G401 (cell line): Measurements from ENCODE around the gene NOG. TPM values are rescaled to one million over a fixed set of nuclear protein-coding genes. Genes with fewer than 3 reads are reported as not detected.
A peak's percentile ranks its signal among the peaks of the same experiment; 100 is the strongest.

Experiments used
- DNase-seq: peaks from one replicate; pipeline ENCODE4 v3.0.0-alpha.2; 2015; ENCODE audit warnings: low spot score
- in situ Hi-C: cut with HindIII; loops from 2 replicates; pipeline ENCODE4 v1.10.0; 2016; ENCODE audit warnings: low sequenced_read_pairs, mixed read lengths
- total RNA-seq: library from RNA; depleted of rRNA; stranded (reverse); fragments of >200 nt; shearing (Covaris generic); gene quantifications from 2 replicates; pipeline ENCODE4 v1.2.3, GENCODE V29; 2014; rRNA removed

NOG gene
- total RNA-seq = 0.85 and 2.3 TPM in 2 replicates

GRCh38 chr17:56593646-56594319, at the start of gene NOG:
Gene NOG, plus strand, starts transcription at chr17:56593699. Its CDS starts 525 bp downstream, at chr17:56594224.
- in situ Hi-C loops = no loop called here
- peak; percentile 37 for DNase-seq

DNA sequence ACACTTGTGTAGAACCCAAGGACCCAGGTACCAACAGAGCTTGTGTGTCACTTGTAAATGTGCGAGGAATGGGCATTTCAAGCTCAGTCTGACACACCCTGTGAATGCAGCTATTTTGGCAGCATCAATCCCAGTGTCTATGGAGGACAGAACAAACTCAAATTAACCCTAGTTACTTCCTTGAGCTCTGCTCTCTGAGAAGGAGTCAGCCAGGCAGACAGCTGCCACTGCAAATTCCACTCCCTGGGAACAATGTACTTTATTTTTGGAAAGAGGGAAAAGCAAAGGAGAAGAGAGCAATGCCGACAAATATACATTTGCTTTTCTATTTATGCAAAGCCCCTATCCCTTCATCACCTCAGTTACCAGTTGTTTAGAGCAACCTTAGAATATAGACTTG, 48.4 kb upstream of the NOG start:
- no peak for DNase-seq
- in situ Hi-C loops = no loop called here

DNA sequence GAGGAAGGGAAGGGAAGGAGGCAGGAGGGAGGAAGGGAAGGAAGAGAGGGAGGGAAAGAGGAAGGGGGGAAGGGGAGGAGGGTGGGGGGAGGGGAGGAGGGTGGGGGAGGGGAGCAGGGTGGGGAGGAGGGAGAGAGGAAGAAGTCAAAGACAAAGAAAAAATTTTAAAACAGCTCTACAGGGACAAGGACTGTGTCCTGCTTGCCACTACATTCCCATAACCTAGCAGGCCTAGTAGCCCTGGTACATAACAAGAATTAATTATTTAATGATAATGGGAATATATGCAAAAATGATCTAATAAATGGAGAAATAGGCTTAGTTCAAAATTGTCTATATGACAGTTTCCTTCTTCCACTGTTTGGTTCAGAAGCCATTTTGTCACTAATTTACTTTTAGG, 47.6 kb upstream of the NOG start:
- in situ Hi-C loops = no loop called here
- no peak for DNase-seq

DNA sequence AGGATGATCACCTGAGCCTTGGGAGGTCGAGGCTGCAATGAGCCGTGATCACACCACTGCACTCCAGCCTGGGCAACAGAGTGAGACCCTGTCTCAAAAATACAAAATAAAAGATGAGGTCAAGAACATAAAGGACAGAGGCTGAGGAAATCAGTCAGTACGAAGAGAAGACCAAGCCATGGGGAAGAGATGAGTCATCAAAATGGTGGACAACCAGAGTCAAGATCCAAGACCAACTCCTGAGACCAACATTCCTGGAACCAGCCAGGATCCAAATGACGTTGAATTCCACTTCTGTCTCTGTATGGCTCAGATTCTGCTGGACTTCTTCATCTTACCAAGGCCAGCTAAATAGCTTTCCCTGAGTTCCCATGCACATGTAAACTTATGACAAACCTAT, 44.8 kb upstream of the NOG start:
- DNase-seq = no peak
- in situ Hi-C loops = no loop called here

GRCh38 chr17:56549501-56549900, 44.0 kb upstream of the NOG start:
- in situ Hi-C loops = no loop called here
- no peak for DNase-seq

DNA sequence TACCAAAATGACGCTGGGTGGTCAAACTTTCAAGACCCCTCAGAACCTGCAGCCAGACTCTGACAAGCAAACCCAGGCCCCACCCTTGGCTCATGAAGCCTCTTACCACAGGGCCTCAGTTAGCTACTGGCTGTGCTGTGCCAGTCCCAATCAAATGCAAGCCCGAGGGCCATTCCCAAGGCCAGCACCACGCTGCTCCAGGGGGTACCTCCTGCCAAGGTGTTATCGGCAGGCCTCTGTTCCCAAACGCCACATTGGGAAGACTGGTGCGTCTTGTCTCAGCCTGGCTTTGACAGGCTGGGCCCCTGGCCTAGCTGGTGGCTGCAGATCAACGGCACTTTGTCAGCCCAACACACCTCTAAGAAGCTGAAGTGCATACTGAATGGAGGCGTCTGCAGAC, 35.8 kb upstream of the NOG start:
- in situ Hi-C loops = no loop called here
- no peak for DNase-seq

- no peak for DNase-seq
- in situ Hi-C loops = no loop called here
Observed at GRCh38 chr17:56558088-56558487, 35.4 kb upstream of the NOG start.

GRCh38 chr17:56570199-56570598, 23.3 kb upstream of the NOG start:
- in situ Hi-C loops = no loop called here
- DNase-seq = no peak

DNA sequence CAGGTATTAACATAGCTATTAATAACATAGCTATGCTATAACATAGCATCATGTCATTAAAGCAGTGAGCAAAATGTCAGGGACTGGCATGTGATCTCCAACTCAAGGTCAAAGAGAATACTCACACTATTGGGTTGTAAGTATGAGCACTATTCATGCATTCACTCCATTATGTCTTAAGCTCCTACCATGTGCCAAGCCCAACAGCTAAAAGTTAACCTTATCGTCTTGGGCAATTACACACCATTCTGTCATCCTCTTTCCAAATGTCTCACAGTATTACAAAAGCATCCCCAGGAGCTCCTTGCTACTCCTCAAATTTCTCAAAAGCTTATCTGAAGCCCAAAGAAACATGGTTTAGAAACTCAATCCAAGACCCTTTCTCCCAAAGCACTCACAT, 22.0 kb upstream of the NOG start:
- in situ Hi-C loops = no loop called here

GRCh38 chr17:56577190-56577842, 16.2 kb upstream of the NOG start:
- in situ Hi-C loops = no loop called here
- DNase-seq = no peak

More for the DNA sequence above, 22.0 kb upstream of the NOG start:
- DNase-seq = no peak

GRCh38 chr17:56577843-56578204, 15.7 kb upstream of the NOG start:
- in situ Hi-C loops = no loop called here
- DNase-seq = peak; percentile 3

- in situ Hi-C loops = no loop called here
- DNase-seq = no peak
Observed at GRCh38 chr17:56581635-56582627, 11.6 kb upstream of the NOG start.

DNA sequence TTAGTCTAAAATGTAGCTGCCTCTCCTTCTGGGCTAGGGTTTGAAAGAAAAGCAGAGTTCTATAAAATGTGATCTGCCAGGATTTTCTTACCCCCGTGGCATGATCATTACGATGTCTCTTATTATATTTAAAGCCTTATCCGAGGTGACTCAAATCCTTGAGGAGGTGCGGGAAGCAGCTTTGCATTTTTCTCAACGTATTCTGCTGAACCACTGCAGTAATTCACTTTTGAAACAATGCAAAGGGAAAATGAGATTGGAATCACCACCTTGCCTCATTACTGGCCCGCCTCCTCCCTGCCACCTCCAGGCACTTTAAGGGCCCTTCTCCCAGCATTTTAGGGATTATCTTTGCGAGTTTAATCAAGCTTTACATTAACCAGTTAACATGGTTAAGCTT, 9.7 kb upstream of the NOG start:
- DNase-seq = no peak
- in situ Hi-C loops = no loop called here

DNA sequence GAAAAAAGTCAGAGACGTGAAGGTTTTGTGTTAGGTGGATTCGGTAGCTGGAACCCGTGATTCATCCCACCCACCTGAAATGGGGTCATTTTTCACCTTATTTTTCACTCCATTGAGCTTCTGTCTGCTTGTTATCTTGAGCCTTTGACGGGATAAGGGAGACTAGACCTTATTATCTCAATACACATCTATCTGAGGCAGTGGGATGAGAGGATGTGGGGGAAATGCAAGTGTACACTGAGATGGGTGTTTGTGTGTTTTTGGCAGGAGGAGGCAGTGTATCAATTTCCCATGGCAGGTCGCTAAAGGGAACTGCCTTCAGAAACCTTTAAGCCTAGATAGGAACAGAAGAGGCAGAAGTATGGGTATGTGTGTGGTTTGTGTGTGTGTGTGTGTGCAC, 6.2 kb upstream of the NOG start:
- in situ Hi-C loops = no loop called here
- no peak for DNase-seq

GRCh38 chr17:56592487-56593085, 913 bp upstream of the NOG start:
- DNase-seq = peak; percentile 37
- in situ Hi-C loops = no loop called here

- in situ Hi-C loops = no loop called here
- peak; percentile 26 for DNase-seq
Observed at GRCh38 chr17:56593086-56593645, 333 bp upstream of the NOG start.

DNA sequence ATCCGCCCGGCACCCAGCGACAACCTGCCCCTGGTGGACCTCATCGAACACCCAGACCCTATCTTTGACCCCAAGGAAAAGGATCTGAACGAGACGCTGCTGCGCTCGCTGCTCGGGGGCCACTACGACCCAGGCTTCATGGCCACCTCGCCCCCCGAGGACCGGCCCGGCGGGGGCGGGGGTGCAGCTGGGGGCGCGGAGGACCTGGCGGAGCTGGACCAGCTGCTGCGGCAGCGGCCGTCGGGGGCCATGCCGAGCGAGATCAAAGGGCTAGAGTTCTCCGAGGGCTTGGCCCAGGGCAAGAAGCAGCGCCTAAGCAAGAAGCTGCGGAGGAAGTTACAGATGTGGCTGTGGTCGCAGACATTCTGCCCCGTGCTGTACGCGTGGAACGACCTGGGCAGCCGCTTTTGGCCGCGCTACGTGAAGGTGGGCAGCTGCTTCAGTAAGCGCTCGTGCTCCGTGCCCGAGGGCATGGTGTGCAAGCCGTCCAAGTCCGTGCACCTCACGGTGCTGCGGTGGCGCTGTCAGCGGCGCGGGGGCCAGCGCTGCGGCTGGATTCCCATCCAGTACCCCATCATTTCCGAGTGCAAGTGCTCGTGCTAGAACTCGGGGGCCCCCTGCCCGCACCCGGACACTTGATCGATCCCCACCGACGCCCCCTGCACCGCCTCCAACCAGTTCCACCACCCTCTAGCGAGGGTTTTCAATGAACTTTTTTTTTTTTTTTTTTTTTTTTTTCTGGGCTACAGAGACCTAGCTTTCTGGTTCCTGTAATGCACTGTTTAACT, 1.0 kb downstream of the NOG start:
- in situ Hi-C loops = no loop called here
- no peak for DNase-seq

DNA sequence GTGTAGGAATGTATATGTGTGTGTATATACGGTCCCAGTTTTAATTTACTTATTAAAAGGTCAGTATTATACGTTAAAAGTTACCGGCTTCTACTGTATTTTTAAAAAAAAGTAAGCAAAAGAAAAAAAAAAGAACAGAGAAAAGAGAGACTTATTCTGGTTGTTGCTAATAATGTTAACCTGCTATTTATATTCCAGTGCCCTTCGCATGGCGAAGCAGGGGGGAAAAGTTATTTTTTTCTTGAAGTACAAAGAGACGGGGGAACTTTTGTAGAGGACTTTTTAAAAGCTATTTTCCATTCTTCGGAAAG, 1.6 kb downstream of the NOG start:
- no peak for DNase-seq
- in situ Hi-C loops = no loop called here
